Ishikawa (cell line): ENCODE data around the gene RAX.

Experiments used
- CEBPB ChIP-seq: IDR thresholded peaks from 2 replicates; pipeline ENCODE4 v1.6.1; 2012
- CREB1 ChIP-seq: IDR thresholded peaks from 2 replicates; pipeline ENCODE4 v1.6.1; 2012; ENCODE audit warnings: low read depth
- EGR1 ChIP-seq: IDR thresholded peaks from 2 replicates; pipeline ENCODE4 v1.6.1; 2012
- EP300 ChIP-seq: IDR thresholded peaks from 2 replicates; pipeline ENCODE4 v1.6.1; 2012; ENCODE audit warnings: borderline replicate concordance
- FOXM1 ChIP-seq: IDR thresholded peaks from 2 replicates; pipeline ENCODE4 v1.6.1; 2012; ENCODE audit warnings: low read depth, borderline replicate concordance
- MAX ChIP-seq: IDR thresholded peaks from 2 replicates; pipeline ENCODE4 v1.6.1; 2012
- NFIC ChIP-seq: IDR thresholded peaks from 2 replicates; pipeline ENCODE4 v1.6.1; 2012
- RAD21 ChIP-seq: IDR thresholded peaks from 2 replicates; pipeline ENCODE4 v1.6.1; 2012; ENCODE audit warnings: low read depth
- REST ChIP-seq: IDR thresholded peaks from 2 replicates; pipeline ENCODE4 v1.6.1; 2012; ENCODE audit warnings: low read depth, mild to moderate bottlenecking
- TAF1 ChIP-seq: IDR thresholded peaks from 2 replicates; pipeline ENCODE4 v1.6.1; 2012; ENCODE audit warnings: low read depth, mild to moderate bottlenecking
- TCF12 ChIP-seq: IDR thresholded peaks from 2 replicates; pipeline ENCODE4 v1.6.1; 2012; ENCODE audit warnings: low read depth
- TEAD4 ChIP-seq: IDR thresholded peaks from 2 replicates; pipeline ENCODE4 v1.6.1; 2012
- USF1 ChIP-seq: IDR thresholded peaks from 2 replicates; pipeline ENCODE4 v1.6.1; 2012
- YY1 ChIP-seq: IDR thresholded peaks from 2 replicates; pipeline ENCODE4 v1.6.1; 2012; ENCODE audit warnings: low read depth

- TF ChIP-seq EP300 (no peak), CREB1 (no peak), EGR1 (no peak), YY1 (no peak), RAD21 (no peak), FOXM1 (no peak), USF1 (no peak), MAX (no peak), REST (no peak), TEAD4 (no peak), TAF1 (no peak), TCF12 (no peak), NFIC (no peak), CEBPB (no peak)
Measured at GRCh38 chr18:59269563-59270119, 3.6 kb downstream of the RAX start.
